D341Med (cell line): ENCODE data around the gene KLHL9.
A peak's percentile ranks its signal among the peaks of the same experiment; 100 is the strongest.
"Not testable (repeated sequence)": the region's sequence is repeated elsewhere in the genome, so short reads cannot be mapped to it uniquely, and the experiment has no call there.

Experiments used
- DNase-seq: peaks from one replicate; pipeline ENCODE4 v3.0.0; 2012; ENCODE audit warnings: low spot score

KLHL9 gene, protein sequence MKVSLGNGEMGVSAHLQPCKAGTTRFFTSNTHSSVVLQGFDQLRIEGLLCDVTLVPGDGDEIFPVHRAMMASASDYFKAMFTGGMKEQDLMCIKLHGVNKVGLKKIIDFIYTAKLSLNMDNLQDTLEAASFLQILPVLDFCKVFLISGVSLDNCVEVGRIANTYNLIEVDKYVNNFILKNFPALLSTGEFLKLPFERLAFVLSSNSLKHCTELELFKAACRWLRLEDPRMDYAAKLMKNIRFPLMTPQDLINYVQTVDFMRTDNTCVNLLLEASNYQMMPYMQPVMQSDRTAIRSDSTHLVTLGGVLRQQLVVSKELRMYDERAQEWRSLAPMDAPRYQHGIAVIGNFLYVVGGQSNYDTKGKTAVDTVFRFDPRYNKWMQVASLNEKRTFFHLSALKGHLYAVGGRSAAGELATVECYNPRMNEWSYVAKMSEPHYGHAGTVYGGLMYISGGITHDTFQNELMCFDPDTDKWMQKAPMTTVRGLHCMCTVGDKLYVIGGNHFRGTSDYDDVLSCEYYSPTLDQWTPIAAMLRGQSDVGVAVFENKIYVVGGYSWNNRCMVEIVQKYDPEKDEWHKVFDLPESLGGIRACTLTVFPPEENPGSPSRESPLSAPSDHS

DNA sequence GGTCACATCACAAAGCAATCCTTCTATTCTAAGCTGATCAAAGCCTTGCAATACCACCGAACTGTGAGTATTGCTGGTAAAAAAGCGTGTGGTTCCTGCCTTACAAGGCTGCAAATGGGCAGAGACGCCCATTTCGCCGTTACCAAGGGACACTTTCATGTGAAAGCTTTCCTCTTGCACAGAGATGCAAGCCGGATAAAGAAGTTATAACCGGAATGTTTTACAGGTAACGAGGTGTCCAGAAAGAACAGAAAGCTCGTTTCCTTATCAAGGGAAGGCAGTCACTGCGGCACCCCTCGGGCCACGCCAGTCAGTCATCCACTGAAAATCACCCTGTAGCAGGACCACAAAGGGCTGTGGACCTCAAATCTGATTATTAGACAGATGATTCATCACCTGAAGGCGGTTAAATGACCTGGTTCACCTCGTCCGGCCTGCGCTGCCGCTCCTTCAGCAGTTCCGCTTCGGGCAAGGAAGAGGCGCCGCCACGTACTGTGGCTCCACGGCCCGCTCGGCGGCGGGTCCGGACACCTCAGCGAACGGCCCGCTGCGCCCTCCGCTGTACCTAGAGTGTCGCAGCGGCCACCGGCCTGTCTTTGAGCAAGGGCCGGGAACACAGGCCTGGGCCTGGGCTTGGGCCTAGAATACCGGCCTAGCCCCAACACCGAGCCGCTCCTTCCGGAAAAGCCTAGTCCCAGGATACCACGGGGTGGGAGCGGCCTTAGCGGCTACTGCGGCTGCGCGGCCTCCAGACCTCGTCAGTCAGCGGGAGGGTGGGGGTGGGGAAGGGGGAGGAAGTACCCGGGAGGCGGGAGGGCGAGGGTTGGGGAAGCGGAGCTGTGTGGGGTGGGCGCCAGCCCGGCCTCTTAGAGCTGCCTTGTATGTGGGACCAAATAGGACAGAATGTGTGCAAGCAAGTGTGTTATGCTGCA is at the start of gene KLHL9:
Gene KLHL9, minus strand, starts transcription at position 704 of the 932 bp plus-strand sequence. Its CDS starts 545 bp downstream, at position 159.
- peak; percentile 94 for DNase-seq

DNA sequence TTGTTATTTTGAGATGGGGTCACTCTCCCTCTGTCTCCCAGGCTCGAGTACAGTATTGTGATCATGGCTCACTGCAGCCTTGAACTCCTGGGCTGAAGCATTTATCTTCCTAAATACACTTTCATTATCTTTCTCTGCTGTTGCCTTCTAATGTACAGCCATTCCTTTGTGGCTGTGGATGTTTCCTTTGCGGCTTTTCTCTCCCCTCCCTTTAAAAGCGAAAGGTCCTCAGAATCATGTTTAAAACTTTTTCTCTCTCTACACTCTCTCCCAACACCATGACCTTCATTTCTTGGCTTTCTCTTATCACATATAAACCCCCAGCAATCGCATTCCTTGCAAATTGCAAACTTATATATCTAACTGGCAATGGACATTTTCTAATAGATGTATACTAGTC is 48.4 kb upstream of the KLHL9 start:
- no peak for DNase-seq

DNA sequence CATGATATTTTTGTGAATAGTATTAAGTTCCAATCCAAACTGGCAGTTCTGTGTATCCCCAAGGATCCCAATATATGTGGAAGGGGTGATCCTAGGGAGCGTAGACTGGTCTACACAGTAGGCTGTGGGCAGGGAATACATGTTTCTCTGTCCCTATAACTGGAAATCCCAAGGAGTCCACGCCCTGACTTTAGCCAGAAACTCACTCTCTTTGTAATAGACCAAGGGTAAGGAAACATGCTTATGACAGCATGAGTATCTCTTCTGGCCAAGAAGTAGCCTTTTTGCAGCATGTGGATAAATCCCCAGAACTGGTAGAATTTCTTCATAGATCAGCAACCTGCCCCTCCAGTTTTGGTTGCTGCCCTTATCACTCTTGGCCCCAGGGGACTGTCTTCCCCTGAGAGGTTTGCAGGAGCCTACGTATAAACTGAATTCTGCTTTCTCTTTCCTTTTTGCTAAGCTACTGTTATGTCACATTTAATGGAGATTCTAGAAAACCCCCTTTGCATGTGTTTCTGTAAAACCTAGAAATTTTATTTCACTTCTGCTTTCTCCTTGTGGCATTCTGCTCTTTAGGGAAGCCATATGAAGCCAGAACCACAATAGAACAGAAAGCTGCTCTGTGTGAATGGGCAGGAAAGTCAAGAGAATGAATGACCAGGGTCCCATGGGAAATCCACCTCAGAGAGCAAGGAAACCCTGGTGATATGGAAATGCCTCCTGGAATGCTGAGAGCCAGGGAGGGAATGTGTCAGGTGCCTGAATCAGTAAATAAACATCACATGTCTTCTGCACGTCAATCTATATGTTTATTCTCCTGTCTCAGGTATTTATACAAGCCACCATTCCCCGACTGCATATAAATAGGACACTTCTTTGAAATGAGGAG is 46.5 kb upstream of the KLHL9 start:
- no peak for DNase-seq

DNA sequence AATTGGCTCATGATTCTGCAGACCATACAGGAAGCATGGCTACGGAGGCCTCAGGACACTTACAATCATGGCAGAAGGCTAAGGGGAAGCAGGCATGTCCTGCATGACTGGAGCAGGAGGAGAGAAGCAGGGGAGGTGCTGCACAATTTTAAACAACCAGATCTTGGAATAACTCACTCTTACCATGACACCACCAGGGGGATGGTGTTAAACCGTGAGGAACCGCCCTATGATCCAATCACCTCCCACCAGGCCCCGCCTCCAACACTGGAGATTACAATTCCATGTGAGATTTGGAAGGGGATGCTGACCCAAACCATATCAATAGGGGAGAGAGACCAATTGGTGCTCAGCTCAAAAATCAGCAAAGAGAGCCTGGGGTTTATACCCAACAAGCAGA is 36.3 kb upstream of the KLHL9 start:
- not testable (repeated sequence) for DNase-seq

DNA sequence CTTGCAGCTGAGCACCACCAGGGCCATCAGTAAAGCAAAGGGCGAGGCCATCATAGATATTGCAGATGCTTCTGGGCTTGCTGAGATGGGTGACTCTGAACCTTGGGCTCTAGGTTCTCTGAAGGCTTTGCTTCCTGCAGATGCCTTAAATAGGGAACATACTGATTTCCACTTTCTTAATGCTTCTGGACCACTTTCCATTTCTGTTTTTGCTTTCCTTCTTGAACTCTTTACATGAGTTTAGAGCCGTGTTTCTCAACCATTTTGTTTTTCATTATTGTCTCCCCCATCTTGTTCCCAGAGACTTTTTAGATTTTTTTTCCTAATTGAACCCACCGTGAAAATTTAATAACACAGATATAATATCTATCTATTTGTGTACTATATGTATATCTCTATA is 32.8 kb upstream of the KLHL9 start, which contains the start of gene IFNA13:
Gene IFNA13, minus strand, starts transcription at position 101 of the 400 bp plus-strand sequence. Its CDS starts 47 bp downstream, at position 54.
- DNase-seq: no peak

DNA sequence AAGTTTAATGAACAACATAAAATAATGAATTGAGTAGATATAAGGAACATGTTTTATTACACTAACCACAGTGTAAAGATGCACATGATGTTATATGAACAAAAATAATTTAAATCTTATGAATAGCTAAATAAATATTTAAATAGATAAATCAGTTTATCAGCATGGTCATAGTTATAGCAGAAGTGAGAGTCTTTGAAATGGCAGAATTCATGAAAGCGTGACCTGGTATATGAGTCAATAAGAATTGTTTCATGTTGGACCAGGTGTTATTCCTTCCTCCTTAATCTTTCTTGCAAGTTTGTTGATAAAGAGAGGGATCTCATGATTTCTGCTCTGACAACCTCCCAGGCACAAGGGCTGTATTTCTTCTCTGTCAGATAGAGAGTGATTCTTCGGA is 32.0 kb upstream of the KLHL9 start:
- DNase-seq: not testable (repeated sequence)

DNA sequence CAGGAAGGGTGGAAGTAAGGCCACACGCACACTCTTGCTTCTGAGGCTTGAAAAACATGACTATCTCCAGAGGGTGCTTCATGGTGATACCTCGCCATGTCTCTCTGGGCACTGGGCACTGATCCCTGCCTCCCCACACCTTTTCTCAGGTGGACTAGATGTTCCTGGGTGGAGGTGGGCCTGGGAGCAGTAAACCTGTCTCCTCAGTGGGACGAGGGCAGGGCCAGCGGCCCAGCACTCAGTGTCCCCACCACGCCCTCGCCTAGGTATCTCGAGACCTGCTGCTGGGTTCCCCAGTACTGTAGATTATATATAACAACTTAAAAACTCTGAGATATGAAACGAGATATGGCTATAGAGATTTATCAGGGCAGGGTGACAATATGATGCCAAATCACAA is 27.1 kb upstream of the KLHL9 start:
- DNase-seq: no peak

DNA sequence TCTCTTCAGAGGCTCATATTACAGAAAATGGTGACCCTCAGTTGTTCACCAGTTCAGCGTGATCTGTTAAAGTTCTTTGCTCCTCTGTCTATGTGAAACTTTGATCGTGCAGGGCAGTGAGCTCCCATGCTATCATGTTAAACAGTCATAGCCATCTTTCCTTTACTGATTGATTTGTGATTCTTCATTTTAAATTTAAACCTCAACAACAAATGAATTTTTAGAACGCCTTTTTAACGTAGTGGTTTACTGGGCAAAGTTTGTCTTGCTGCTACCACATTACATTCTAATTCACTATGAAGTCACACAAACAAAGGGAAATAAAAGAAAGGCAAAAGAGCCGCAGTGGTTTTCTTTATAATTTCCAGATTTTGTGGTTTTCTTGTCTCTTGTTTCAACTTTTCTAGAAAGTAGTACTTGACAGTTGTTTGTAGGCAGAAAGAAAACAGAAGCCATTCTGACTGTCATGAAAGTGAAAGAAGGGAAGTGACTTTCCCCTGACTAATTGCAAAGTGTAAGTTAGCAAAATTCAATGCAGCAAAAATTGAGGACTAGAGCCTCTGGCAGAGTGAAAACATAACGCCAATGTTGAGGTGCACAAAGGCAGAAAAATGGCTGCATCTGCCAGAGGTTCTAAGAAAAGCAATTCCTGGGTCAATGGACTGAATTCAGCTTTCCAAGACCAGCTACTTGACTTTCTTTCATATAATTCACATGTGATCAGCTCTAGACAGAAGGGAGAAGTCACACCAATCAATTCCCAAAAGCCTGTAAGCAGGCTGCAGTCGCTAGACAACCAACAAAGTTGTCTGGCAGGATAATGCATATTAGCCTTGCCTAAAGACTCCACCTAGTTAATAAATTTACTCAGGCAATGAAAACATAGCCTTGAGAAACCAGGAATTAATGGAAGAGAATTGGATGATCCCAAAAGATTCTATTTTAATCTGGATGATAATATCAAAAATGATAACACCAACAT is 22.6 kb upstream of the KLHL9 start:
- DNase-seq: no peak

DNA sequence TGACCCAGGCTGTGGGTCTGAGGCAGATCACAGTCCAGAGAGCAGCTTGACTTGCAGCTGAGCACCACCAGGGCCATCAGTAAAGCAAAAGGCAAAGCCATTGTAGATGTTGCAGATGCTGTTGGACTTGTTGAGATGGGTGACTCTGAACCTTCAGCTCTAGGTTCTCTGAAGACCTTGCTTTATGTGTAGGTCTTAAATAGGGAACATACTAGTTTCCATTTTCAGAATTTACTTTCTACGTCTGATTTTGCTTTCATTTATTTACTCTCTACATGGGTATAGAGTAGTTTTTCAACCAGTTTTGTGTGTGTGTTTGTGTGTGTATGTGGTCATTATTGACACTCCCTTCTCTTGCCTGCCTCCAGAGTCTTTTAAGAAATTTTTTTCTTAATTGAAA is 15.6 kb upstream of the KLHL9 start, which contains the start of gene IFNA6:
Gene IFNA6, minus strand, starts transcription at position 101 of the 400 bp plus-strand sequence. Its CDS starts 0 bp downstream, at position 101.
- no peak for DNase-seq

DNA sequence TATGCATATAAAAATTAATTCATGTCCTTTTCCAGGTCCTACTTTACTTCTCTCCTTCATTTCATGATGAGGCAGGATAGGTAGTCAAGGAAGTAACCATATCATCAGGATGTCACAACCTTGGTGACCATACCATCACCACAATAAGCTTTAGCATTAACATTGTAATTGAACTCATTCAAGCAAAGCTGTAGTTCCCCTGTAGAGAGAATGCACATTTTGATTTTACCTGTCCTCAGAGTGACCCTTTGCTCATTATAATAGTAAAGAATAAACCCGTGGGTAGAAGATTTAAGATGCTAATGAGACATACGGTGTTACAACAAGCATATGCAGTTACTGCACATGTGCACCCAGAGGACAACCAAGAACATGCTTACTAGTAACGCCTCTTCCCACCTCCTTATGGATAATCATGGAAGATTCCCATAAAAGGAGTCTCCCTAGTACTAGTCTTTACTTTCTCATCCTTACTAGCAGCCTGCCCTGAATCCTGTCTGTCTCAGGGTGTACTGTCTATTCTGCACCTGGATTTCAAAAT is 13.3 kb upstream of the KLHL9 start:
- no peak for DNase-seq

DNA sequence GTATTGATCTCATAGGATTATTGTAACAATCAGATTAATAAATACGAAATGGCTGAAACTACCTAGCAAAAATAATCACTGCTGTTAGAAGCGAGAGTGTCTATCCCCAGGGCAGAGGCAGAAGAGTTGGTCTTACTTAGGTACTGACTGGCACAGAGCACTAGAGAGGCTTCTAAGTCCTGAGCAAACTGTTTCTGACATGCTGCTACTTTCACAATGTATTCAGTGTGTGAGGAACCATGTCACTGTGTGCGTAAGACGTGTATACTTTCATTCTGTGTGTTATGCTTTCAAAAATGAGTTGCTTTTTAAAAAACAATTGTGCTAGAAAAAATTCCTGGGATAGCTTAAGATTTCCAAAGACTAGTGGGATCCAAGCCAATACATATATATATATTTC is 5.5 kb upstream of the KLHL9 start:
- no peak for DNase-seq

DNA sequence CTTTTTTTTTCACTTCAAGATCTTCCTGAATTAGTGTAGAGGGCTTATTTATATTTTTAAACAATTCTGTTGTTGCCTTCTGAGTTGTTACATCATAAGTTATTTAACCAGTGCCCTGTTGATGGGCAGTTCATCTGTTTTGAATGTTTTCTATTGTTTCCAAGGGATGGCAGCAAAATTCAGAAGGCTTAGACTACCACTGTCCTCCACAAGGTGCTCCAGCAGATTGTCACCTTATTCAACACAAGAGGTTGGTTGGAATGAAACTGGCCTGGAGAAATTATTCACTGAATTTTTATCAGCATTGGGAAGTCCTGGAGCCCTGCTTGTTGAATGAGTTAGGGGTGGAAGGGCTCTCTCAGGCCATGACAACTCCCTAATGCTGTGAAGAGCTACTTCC is 1.3 kb upstream of the KLHL9 start:
- no peak for DNase-seq

DNA sequence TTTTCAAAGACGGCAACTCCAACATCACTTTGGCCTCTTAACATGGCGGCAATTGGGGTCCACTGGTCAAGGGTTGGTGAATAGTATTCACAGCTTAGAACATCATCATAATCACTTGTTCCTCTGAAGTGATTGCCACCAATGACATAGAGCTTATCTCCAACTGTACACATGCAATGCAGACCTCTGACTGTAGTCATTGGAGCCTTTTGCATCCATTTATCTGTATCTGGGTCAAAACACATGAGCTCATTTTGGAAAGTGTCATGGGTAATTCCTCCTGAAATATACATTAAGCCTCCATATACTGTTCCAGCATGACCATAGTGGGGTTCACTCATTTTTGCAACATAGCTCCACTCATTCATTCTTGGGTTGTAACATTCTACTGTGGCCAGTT is 2.0 kb downstream of the KLHL9 start:
- no peak for DNase-seq

DNA sequence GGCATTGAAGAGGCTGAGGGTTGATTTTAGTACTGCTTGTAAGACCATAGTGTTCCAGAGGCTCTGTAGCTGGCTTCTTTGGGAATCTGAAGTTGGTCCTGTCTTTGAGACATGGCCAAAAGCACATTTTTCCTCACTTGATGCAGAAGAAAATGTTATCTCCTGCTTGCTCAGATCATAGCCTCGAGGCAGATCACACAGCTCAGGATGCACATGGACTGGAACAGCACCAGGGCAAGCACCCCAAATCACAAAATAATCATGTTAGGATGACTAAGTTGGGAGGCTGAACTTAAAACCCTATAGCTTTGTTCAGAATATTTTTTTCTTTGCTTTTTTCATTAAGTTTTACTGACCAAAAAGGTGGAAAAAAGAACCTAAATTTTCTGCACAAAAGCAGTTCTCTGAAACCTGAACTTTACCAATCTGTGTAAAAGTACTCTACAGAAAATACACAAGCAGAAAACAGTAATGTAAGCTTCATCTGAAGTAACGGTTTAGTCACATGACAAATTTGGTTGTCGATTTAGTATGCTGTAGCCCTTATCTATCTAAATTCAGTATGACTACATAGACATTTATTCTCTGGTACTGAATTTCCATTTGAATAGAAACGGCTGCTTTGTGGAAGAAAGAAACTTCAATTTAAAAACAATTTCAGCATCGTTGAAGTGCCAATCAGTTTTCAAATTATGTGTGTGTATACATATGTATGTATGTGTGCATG is 3.4 kb downstream of the KLHL9 start:
- DNase-seq: no peak

DNA sequence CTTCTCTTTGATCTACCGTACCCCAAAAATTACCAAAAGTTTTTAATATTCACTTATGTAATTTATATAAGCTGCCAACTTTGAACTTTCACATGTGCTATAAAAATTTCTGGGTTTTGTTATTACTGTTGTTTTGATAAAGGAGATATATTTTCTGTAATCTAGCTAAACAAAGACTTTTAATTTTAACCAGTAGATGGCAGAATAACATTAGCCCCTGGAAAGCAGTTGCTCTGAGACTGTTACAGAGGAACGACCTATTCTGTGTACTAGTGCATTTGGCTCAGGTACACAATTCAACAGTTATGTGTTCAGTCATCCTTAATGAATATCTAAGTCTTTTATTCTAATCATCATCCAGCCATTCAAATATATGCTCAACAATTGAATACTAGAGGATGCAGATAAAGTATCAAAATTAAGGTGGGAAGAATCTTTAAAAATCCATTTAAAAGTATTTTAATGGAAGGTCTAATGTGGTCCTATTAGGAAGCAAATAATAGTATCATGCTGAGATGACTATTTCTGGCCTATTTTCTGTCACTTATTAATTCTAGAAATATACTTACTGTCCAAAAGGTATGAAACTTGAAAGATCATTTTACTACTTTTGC is 8.6 kb downstream of the KLHL9 start:
- peak; percentile 43 for DNase-seq

DNA sequence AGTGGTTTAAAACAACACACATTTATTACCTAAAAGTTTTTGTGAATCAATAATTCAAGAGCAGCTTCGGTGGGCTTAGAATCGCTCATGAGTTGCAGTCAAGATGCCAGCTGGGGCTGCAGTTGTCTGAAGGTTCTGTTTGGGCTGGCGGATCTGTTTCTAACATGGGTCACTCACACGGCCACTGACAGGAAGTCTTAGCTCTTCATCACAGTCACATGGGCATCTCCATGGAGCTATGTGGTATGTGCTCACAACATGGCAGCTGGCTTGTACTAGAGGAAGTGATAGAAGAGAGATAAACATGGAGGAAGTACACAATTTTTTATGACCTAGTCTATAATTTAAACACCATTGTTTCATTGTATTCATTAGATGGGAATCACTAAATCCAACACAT is 11.2 kb downstream of the KLHL9 start:
- DNase-seq: no peak

DNA sequence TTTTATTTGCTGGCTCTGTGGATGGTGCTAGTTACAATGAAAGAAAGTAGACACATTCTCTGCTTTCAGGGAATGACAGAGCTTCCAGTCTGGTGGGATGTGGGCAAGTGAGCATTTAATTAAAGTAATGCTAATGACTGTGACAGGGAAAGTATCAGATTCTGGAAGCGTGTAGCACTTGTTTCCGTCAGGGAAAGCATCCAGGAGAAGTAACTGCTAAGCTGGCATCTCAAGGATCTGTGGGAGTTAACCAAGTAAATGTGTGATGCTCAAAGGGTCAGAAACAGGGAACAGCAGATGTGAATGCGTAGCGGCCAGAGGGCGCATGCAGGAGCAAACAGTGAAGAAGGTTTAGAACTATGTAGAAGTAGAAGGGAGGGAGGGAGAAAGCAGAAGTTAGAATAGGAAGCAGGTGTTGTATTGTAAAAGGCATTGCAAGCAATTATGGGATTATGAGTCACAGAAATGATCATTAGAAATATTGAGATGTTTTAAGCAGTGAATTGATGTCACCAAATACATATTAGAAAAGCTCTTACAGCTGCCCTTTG is 12.2 kb downstream of the KLHL9 start:
- no peak for DNase-seq

DNA sequence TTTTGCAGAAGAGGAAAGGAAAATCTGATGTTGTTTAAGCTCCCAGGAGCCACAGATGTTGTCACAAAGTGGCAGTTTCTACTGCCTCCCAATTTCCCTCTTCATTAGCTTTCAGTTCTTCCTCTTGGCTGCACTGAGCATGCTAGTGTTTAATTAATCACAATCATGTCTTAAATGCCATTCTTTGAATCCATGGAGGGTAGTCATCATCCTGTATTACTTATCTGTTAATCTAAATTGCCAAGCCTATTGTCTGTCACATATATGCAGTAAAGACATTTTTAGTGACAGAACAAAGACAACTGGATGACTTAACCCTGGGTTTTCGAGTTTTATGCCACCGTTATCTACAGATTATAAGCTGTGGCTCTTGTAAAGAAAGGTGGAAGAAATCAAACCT is 14.7 kb downstream of the KLHL9 start:
- DNase-seq: no peak
